HG02623 (cell line): ENCODE results near the gene REPS2.
"Not testable (repeated sequence)": the region's sequence is repeated elsewhere in the genome, so short reads cannot be mapped to it uniquely, and the experiment has no call there.

ENCODE experiments used
- ATAC-seq: cut with Tn5 transposase; IDR thresholded peaks from one replicate; pipeline ENCODE4 v1.9.1; 2021; ENCODE audit warnings: moderate library complexity; ENCODE audit not compliant: unreplicated experiment

The REPS2 gene

DNA sequence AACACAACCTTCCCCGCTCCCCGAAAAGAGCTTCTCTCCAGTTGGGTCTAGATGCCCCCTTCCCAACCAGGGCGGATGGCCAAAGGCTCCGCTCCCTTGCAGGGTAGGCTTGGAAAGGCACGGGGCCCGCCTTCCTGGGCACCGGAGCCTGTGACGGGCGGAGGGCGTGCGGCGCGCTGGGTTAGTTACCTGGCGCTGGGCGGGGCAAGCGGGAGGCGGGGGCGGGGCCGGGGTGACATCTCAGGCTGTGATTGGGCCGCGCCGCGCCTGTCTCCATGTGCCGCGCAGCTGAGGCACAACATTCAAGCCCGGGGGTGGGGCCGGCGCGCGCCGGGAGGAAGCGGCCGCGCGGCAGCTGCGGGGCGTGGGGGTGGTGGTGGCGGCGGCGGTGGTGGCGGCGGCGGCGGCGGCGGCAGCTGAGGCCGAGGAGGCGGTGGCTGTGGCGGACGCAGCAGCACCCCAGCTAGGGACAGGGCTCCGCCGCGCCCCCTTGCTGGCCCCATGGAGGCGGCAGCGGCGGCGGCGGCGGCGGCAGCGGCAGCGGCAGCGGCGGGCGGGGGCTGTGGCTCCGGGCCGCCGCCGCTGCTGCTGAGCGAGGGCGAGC is at the start of gene REPS2:
TSS of gene REPS2 (plus strand) at position 298 of the 604 bp plus-strand sequence. CDS start at position 502, 204 bp downstream.
- peak; percentile 96 for ATAC-seq

DNA sequence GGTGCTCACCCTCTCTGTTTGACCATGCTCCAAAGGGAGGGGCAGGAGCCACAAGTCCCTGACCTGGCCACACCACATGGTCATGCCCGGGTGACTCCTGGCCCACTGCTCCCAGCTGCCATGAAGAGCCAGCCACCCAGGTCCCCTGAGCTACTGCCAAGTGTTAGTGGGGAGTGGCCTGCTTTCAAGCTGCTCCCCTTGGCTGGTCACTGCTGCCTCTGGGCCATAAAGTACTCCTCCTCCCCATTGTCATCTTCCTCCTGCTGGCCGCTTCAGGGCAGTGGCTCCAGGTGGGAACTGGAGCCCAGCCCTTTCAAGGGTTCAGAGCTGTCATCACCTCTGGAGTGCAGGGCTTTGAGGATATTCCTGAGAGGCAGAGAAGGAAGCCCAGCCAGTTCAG is 49.0 kb upstream of the REPS2 start:
- ATAC-seq = no peak

DNA sequence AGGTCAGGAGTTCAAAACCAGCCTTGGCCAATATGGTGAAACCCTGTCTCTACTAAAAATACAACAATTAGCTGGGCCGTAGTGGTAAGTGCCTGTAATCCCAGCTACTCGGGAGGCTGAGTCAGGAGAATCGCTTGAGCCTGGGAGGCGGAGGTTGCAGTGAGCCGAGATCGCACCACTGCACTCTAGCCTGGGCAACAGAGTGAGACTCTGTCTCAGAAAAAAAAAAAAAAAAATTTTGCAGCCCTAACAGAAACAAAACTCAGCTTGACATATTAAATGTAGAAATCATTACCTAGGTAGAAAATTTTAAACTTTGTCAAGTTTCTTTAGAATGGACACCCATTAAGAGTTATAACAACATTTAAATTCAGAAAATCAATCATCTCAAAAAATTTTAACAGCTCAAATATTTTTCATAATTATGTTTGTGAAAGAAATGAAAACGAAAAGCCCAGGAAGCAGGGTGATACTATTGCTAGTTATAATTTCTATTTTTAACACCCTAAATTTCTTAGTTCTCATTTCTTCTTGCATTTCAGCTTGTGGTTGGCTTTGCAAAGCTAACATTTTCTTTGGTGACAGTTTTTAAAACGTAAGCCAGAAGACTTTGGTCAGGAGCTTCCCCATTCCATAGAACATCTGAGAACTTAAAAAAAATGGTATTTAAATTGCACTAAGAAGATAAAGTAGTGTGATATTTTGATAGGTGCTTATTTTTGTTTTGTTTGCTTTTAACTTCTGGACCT is 43.0 kb upstream of the REPS2 start:
- ATAC-seq = peak; percentile 55

DNA sequence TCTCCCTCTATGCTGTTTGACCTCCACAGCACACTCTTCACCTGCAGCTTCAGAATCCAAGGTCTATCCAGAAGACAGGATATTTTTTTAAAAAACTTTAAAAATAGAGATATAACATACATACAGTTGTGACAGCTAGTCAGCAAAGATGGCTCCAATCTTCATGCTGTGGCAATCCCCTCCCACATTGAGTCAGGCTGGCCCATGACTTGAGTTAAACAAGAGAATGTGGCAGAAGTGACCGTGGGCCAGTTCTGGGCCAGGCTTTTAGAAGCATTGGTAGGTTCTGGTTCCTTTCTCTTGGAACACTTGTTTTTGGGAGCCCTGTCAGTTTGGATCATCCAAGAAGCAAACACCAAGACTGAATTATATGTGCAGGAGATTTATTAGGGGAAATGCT is 36.1 kb upstream of the REPS2 start:
- no peak for ATAC-seq

DNA sequence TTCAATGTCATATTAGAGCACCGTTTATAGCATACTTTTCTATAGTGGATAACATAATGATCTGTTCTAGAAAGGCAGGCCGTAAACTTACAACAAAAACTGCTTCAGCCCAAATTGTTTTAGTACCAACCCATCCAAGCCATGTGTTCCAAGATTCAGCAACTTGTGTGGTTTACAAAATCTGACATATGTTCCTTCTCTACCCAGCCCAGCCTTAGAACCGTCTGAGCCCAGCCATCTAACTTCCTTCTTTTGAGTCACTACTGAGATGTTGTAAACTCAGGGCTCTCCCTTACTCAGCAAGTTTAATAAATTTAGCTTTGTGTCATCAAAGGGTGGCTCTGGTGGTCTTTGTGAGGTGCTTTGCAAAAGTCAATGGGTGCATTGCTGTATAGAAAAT is 32.4 kb upstream of the REPS2 start:
- no peak for ATAC-seq

DNA sequence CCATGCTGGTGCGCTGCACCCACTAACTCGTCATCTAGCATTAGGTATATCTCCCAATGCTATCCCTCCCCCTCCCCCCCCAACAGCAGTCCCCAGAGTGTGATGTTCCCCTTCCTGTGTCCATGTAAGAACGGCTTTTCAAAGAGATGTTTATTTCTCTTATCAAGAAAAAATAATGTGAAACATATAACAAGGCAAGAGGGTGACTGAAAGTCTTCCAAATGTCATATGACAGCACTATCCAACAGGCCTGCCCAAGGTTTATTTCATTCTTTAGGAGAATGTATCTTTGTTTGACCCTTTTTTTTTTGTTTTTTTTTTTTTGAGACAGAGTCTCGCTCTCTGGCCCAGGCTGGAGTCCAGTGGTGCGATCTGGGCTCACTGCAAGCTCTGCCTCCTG is 29.9 kb upstream of the REPS2 start:
- no peak for ATAC-seq

DNA sequence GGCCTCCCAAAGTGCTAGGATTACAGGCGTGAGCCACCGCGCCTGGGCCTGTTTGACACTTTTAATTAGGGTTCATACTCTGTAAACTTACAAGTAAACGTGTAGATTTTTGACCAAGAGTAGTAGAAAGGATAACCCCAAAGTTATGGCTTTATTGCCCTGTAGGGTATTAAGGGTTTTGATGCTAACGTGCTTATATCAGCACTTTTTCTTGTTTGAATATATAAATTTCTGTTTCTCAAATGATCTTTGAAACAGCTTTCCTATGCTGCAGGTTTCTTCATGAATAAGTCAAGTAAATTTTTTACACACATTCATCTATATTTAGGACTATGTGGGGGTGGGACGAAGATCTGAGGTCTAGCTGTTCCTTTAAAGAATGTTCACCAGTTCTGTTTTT is 29.3 kb upstream of the REPS2 start:
- ATAC-seq = no peak

DNA sequence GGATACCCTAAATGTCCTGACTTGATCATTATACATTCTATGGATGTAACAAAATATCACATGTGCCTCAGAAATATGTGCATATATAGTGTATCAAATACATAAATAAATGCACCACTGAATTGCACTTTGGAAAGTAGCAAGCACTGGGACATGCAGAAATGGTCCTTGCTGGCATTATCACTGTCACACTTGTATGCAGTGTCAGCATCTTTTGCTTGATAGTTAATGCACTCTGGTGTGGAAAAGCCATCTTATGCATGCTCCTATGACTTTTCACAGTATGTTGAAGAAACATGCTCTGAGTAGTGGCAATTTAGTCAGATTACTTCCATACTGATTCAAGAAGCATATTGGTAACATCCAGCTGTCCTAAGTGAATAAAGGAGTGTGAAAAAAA is 27.5 kb upstream of the REPS2 start:
- ATAC-seq = no peak

DNA sequence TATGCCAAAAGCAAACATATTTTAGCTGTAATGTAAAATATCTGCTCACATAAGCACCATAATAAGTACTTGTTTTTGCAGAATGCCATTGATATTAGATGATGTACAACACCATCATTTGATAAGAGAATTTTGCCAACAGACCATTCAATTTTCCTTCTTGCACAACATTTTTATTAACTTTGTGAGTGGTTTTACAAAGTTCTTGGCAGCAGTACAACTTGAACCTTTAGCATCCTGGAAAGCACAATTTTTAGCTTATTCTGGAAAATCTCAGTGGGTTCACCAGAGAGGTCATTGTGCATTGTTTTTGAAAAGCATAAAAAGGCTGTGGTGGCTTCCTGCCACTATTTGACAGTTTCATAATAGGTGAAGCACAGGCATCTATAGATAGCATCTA is 26.4 kb upstream of the REPS2 start:
- ATAC-seq = no peak

DNA sequence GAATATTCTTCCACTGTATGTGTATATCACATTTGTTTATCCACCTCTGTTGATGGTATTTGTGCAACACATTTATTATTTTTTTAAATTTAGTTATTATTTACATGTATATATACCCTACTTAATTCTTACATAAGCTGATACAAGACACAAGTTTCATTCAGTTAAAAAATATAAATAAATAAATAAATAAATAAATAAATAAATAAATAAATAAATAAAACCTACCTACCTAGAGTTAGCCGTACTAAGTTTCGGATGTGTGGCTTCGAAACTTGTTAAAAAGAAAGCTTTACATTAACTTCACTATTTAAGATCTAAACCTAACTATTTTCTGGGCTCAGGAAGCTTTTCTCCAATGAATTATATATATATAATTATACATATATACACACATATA is 23.3 kb upstream of the REPS2 start:
- ATAC-seq = no peak

DNA sequence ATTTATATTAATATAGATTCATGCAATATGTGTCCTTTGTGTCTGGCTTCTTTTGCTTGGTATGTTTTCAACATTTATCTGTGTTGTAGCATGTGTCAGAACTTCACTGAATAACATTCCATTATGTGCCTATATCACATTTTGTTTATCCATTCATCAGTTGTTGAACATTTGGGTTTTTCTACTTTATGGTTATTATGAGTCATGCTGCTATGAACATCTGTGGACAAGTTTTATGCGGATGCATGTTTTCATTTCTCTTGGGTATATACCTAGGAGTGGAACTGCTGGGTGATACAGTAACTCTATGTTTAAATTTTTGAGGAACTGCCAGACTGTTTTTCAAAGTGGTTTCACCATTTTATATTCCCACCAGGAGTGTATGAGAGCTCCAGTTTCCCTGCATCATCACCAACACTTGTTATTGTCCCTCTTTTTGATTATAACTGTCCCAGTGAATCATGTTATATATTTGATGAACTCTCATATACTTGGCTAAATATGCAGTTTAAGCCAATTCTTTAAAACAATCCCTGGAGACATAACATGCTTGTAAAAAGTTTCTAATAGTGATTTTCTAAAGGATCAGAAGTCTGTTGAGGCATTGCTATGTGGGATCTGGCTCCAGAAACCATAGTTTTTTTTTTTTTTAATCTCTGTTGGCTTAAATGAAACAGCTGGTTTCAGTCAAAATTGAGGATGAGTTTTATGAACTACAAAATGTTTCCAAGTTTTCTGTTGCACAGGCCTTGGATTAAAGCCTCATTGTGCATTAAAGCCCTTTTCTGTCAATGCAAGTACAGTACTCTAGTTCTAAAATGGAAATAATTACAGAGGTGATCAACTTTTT is 21.6 kb upstream of the REPS2 start:
- ATAC-seq = no peak

DNA sequence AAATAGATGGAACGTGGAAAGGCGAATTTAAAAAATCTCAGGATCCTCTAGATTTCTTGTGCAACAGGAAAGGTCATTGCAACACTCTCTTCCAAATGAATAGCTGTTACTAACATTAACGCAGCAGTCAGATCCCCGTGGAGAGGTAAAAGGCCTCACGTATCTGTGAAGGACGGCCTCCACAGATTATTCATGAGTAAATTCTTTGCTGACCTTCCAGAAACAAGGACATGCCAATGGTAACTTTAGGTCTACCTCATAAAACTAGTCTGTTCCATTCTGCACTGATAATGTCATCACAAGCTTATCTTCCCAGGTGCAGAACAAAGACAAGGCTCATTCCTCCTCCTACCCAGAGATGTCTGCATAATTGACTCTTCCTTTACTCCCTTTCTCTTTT is 16.1 kb upstream of the REPS2 start:
- no peak for ATAC-seq

DNA sequence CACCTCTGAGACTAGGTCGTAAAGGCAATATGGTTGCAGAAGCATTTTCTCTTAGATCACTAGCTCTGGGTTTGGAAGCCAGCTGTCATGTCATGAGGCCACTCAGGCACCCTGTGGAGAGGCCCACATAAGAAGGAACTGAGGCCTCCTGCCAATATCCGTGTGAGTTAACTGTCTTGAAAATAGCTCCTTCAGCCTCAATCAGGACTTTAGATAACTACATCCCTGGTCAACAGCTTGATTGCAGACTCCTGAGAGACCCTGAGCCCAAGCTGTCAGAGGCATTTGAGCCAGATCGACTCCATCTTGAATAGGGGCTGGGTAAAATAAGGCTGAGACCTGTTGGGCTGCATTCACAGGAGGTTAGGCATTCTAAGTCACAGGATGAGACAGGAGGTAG is 15.1 kb upstream of the REPS2 start:
- ATAC-seq = no peak

DNA sequence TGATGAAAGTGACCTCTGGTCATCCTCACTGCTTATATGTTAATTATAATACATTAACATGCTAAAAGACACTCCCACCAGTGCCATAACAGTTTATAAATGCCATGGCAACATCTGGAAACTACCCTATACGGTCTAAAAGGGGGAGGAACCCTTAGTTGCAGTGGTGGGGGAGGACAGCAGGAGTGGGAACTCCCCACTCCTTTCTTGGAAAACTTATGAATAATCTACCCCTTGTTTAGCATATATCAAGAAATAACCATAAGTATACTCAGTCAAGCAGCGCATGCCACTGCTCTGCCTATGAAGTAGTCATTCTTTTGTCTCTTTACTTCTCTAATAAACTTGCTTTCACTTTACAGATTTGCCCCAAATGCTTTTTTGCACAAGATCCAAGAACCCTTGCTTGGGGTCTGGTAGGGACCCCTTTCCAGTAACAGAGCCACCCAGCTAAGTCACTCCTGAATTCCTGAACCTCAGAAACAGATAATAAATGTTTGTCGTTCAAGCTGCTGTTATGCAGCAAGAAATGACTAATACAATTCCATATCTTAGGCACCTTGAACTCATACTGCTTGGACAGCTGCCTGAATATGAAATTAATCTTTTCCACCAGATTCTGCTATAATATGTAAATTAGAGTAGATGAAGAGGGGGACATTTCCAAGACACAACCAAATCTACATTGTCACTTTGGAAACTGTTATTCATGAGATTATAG is 14.4 kb upstream of the REPS2 start:
- no peak for ATAC-seq

DNA sequence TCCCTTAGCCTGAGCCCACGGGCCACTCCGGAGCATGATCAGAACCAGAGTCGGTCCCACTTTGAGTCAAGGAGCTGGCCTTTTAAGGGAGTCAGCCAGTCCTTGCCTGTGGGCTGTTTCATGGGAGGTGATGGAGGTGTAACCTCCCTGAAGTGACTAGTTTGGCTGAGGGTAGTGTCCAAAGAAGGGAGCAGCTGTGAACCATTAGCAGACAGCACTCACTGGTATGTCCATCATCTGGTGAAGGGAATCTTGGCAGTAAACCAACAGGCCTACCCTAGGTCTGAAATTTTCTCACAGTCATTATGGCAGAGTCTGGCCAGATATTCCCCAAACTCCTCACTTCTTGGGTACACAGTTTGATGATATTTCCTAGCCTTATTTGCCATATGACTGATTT is 12.3 kb upstream of the REPS2 start:
- ATAC-seq = no peak

DNA sequence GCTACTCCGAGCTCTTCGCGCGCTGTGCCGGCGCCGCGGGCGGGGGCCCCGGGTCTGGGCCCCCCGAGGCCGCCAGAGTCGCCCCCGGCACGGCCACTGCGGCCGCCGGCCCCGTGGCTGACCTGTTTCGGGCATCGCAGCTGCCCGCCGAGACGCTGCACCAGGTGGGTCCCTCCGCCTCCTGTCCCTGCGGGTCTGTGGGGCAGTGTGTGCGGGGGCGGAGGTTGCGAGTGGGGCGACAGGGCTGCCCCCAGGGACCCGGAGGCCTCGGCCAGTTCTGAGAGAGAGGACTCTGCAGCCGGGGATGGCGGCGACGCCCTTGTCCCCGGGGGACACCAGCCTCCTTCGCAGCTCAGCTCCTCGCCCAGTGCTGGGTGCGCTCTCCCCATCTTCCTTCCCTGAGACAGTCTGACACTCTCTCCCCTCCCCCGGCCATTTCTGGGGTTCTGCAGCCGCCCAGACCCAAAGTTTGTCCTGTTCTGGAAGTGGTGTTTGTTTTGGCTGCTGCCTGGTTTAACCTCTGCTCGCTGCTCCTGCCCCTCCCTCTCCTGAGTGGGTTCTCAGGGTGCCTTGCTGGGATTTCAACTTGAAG is 609 bp downstream of the REPS2 start:
- peak; percentile 18 for ATAC-seq

DNA sequence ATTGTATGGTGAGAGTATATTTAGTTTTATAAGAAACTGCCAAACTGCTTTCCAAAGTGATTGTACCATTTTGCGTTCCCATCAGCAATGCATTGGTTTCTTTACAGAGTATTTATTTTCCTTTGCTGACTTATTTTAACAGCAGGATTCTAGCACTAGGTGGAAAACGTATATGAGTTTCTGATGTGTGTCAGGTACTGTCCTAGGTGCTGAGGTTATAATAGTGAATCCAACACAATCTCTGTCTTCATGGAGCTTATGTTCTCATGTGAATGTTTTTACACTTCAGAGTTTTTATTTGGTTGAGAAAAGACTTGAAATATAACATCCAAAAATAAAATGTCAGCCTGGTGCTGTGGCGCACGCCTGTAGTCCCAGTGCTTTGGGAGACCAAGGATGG is 4.0 kb downstream of the REPS2 start:
- no peak for ATAC-seq

DNA sequence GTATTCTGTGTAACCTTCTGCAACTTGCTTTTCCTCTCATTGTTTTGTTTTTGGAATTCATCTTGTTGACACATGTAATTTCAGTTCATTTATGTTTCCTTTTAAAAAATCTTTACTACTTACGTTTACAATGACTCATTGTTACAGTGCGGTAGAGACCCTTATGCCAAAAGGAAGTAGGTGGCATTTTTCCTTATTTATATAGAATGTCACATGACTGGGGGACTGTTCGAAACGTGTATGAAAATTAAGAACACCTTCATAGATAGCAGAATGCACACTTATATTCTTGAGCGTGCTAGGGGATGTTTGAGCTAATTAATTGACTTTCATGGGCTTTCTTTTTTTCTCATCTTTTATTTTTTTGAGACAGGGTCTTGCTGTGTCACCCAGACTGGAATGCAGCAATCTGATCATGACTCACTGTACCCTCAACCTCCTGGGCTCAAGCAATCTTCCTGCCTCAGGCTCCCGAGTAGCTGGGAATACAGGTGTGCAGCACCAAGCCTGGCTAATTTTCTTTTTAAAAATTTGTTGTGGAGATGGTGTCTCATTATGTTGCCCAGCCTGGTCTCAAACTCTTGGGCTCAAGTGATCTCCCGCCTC is 7.3 kb downstream of the REPS2 start:
- no peak for ATAC-seq

DNA sequence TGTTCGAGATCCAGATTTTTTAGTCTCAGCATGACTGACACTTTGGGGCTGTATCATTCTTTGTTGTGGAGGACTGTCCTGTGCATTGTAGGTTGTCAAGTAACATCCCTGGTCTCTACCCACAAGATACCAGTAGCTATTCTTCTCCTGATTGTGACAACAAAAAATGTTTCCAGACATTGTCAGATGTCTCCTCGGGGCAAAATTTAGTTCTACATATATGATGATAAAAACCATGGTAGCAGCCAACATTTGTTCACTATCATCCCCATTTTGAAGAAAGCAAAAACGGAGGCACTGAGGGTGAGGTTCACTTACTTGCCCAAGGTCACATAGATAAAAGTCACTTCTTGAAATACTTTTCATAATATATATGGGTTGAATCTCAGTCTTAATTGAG is 11.3 kb downstream of the REPS2 start:
- no peak for ATAC-seq

DNA sequence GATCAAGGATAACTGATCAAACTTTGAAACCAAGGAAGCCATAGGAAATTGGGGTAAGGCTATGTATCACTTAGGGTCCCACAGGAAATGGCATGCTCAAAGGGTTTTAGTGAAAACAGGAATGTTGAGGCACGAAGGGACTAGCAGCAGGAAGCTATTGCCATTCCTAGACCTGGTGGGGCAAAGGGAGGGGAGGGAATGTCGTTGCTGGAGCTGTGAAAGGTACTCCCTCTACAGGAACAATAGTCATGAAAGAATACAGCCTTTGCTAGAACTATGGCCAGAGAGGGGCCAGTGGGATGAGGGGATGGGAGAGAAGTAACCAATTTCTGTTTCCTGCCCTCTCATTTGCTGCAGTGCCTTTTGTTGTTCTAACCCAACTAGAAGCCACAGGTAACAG is 11.9 kb downstream of the REPS2 start:
- no peak for ATAC-seq

DNA sequence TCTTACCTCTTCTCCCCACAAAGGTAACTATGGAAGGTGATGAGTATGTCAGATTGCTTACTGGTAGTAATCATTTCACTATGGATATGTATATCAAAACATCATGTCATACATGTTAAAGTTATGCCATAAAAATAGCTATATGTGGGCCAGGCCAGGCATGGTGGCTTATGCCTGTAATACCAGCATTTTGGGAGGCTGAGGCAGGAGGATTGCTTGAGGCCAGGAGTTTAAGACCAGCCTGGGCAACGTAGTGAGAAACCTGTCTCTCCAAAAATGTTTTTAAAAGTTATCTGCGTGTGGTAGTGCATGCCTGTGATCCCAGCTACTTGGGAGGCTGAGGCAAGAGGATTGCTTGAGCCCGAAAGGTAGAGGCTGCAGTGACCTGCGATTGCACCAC is 16.2 kb downstream of the REPS2 start:
- not testable (repeated sequence) for ATAC-seq
